ENCODE measurements around the gene THBS1.

THBS1 gene

GRCh38 chr15:39609166-39609916 is 28.5 kb downstream of the THBS1 start:
- DNase-seq: no peak

DNA sequence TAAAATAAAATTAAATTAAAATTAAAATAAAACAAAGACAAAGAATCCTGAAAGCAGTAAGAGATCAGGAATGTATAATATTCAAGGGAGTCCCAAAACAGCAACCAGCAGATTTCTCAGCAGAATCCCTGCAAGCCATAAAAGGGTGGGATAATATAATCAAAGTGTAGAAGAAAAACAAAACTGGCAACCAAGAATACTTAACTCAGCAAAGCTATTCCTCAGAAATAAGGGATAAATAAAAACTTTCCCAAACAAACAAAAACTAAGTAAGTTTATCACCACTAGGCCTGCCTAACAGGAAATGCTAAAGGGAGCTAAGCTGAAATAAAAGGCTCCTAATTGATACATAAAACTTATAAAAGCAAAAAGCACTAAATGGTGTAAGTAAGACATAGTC is 29.8 kb downstream of the THBS1 start:
- DNase-seq: no peak

DNA sequence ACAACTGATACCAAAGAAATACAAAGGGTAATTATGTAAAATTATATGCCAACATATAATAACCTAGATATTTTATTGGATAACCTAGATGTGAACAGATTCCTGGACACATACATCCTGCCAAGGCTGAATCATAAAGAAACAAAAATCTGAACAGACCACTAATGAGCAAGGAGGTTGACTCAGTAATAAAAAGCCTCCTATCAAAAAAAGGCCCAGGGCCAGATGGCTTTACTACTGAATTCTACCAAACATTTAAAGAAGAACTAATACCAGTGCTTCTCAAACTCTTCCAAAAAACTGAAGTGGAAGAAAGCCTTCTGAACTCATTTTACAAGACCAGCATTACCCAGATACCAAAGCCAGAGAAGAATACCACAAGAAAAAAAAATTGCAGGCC is 32.4 kb downstream of the THBS1 start:
- no peak for DNase-seq

DNA sequence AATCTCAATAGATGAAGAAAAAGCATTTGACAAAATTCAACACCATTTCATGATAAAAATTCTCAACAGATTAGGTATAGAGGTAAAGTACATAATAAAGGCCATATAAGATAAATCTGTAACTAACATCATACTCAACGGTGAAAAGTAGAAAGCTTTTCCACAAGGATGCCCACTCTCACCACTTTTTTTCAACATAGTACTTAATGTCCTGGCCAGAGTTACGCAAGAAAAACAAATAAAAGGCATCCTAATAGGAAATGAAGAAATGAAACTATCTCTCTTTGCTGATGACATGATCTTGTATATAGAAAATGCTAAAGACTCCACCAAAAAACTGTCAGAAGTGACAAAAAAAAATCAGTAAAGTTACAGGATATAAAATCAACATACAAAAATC is 33.0 kb downstream of the THBS1 start:
- DNase-seq: no peak

- no peak for DNase-seq
Observed at GRCh38 chr15:39616731-39617455, 36.0 kb downstream of the THBS1 start.

GRCh38 chr15:39618063-39618823 is 37.4 kb downstream of the THBS1 start:
- no peak for DNase-seq

- no peak for DNase-seq
Observed at GRCh38 chr15:39621210-39621609, 40.3 kb downstream of the THBS1 start.

- DNase-seq: no peak
Observed at GRCh38 chr15:39621976-39622375, 41.1 kb downstream of the THBS1 start.

- no peak for DNase-seq
Observed at GRCh38 chr15:39622660-39623516, 42.0 kb downstream of the THBS1 start.

DNA sequence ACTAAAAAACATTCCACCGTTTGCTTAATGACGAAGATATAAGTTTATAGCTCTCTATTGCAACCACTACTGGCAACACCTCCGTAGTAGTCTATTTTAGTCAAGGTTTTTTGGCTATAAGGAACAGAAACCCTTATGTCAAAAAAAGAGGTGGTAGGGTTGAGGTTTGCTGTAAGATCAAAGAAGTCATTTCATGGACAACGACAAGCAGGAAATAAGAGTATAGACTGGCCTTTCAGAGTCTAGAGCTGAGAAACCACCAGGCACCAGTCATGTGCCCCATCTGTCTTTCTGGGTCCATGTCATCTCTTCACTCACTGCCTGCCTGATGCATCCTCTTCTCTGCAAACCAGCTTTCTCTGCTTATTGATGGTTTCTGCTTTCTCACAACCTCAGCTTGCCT is 42.7 kb downstream of the THBS1 start:
- DNase-seq: peak; percentile 47

- peak; percentile 67 for DNase-seq
Observed at GRCh38 chr15:39624806-39625205, 43.9 kb downstream of the THBS1 start.

DNA sequence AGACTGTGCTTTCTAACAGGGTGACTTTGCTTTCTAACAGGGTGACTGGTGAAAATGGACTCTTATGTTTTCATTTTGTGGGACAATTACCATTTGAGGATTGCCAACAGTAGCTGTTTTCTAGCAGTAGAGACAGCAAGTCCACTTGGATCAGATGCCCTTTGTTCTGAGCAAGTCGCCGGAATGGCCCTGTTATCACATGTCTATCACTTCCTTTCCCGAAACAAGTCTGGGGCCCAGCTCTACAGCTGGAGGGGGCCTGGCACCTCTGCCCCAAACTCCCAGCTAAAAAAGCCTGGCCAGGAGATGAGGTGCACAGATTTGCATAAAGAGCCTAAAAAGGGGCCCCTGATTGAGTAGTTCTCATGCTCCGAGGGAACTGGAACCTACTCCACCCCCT is 44.6 kb downstream of the THBS1 start:
- DNase-seq: no peak

DNA sequence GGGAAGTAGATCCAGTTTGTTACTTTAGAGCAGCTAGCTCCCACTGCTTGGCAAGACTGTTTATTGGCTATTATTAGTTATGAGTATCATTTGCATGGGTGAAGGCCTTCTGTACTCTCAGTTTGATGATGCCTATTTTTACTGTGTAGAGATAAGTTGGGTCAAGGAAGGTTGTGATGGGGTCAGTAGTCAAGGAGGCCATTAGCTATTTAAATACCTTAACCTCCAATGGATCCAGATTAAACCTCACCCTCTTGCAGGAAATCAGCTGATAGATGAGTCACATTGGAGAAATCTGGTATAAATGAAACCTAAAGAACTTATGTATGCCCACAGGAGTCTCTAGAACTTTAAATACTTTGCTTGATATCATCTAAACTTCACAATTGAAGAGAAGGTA is 45.0 kb downstream of the THBS1 start:
- DNase-seq: no peak

GRCh38 chr15:39627451-39628143 is 46.7 kb downstream of the THBS1 start:
- no peak for DNase-seq

GRCh38 chr15:39628144-39628508 is 47.2 kb downstream of the THBS1 start:
- DNase-seq: no peak

DNA sequence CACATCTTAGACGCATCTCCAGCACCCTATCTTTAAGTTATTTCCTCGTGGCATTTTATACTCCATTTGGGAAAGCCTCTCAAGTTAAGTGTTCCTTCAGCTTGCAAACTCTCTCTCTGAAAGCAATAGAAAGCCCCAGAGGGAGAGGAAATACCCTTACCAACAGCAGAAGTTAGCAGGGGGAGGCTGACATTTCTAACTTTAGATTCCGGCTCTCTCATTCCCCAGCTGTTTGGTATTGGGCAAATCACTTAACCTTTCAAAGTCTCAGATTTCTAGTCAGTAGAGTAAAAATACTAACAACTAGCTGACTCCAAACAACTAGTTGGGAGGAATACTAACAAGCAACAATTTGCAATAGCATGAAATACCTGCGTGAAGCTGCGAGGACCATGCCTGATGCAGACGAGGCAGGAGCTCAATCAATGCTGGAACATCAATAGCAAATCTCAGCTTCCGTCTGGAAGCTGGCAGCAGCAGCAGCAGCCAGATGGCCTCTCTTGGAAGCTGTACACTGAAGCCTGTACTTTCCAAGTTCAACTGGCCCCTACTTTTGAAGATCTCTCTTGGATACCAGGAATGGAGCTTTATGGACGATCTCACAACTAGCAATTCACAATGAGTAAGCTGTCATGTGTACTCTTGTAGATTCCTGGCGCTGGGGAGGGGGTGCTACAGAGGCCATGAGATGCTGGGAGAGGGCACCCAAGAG is 47.8 kb downstream of the THBS1 start:
- DNase-seq: no peak

- DNase-seq: peak; percentile 61
Observed at GRCh38 chr15:39629371-39629770, 48.5 kb downstream of the THBS1 start.

GRCh38 chr15:39629906-39630305 is 49.0 kb downstream of the THBS1 start:
- DNase-seq: no peak

DNA sequence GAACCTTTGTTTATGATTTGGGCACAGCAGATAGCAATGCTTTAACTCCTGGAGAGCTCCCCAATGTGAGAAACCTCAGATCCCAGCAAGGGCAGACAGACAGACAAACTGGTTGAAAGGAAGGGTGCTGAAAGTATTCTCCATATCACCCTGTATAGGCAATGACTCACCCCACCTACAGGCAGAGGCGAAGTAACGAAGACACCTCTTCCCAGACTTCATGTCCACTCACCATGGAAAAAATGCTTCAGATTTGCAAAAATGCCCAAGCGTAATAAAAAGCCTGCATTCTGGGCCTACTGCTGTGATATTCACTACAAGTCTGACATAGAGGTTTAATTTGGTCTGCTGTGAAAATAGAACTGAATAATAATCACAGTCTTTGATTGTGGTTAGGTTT is 50.5 kb downstream of the THBS1 start:
- DNase-seq: peak; percentile 41

DNA sequence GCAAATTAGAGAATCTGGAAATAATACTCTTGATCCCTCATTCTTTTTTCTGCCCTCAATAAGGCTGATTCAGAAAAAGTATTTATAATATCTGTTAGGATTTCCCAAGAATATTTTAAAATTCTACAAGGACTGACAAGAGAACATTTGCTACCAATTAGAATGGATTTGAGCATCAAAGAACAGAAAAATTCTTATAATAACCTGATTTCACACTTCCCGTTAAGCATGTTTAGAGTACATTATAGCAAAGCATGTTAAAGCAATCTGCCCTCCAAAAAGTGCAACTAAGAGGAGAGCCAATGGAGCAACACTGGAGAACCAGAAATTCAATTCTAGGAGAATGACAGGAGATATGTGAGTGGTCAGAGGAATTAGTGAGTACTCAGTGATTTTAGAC is 57.2 kb downstream of the THBS1 start:
- no peak for DNase-seq

GRCh38 chr15:39639037-39639436 is 58.2 kb downstream of the THBS1 start:
- no peak for DNase-seq

DNA sequence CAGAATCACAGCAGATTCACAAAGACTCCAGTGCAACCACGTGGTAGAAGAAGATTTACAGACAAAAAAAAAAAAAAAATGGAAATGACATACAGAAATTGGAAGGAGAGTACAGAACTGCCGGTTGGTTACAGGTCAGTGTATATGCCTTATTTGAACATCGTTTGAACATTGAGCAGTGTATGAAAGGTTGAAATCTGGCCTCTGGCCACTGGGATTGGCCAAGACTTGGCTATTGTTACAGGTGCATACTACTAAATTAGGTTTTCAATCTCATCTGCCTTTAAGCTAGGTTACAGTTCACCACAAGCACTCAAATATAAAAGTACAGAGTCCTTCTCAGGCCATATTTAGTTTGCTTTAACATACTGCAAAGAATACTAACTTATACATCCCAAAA is 59.8 kb downstream of the THBS1 start:
- DNase-seq: no peak

Data from stimulated activated CD4-positive, alpha-beta T cell treated with anti-CD3 and anti-CD28 coated beads, Interleukin-4, amount 100 ng/mL, for 24 hours (primary cell).